Endothelial cell of umbilical vein (primary cell): ENCODE data around the gene GHSR. TPM values are rescaled to one million over a fixed set of nuclear protein-coding genes. Genes with fewer than 3 reads are reported as not detected.

Experiments used
- BruUV-seq: library from RNA; stranded (reverse); fragments of 400-500 nt; replicated peaks from 2 replicates; lab custom pipeline; 2021; lab: Mats Ljungman, UMichigan
- CTCF ChIA-PET: fragments of 300-600, 350-600 bp; sonication (Branson Sonifier 250); formaldehyde crosslinking; loops from one replicate; lab custom pipeline; 2021; ENCODE audit warnings: antibody characterized with exemption, inconsistent platforms; lab: Charles Lee
- POLR2A ChIA-PET: fragments of 300-600, 350-600 bp; sonication (Branson Sonifier 250); formaldehyde crosslinking; loops from one replicate; lab custom pipeline; 2021; ENCODE audit warnings: antibody characterized with exemption, inconsistent platforms; lab: Charles Lee
- DNase-seq: peaks from one replicate; pipeline ENCODE4 v3.0.0-alpha.2; 2011; ENCODE audit warnings: low read depth, low spot score
- FAIRE-seq: peaks from 2 replicates; lab custom pipeline; 2011; peaks lifted over from hg19 to GRCh38; lab: Jason Lieb, UNC
- H2AFZ ChIP-seq: 2 replicates; pipeline ENCODE4 v1.6.0; 2012; ENCODE audit warnings: low read depth, low read length, control low read depth, inconsistent platforms
- H3K27ac ChIP-seq: 2 replicates; pipeline ENCODE4 v1.5.1; 2011; ENCODE audit warnings: low read depth, mild to moderate bottlenecking, control low read depth, low read length, moderate library complexity; ENCODE audit not compliant: insufficient read depth
- H3K27me3 ChIP-seq, 2 experiments: 2 replicates each; pipeline versions ENCODE4 v1.6.0 to v1.6.1; 2011; ENCODE audit warnings: low read length in 2 of 2, mixed read lengths in 1 of 2; ENCODE audit not compliant: control insufficient read depth in 2 of 2, insufficient read depth in 2 of 2
- H3K36me3 ChIP-seq, 2 experiments: 2 replicates in 1 of 2; 3 replicates in 1 of 2; pipeline ENCODE4 v1.5.1; 2011; ENCODE audit warnings: low read length in 2 of 2, mild to moderate bottlenecking in 1 of 2, moderate library complexity in 1 of 2; ENCODE audit not compliant: control insufficient read depth in 2 of 2, insufficient read depth in 2 of 2; ENCODE audit errors: extremely low read depth in 1 of 2
- H3K4me1 ChIP-seq: 3 replicates; pipeline ENCODE4 v1.5.1; 2011; ENCODE audit warnings: mild to moderate bottlenecking, low read length; ENCODE audit not compliant: control insufficient read depth, insufficient read depth; ENCODE audit errors: extremely low read depth
- H3K4me2 ChIP-seq: 2 replicates; pipeline ENCODE4 v1.6.1; 2011; ENCODE audit warnings: low read length, control low read depth, mixed read lengths; ENCODE audit not compliant: insufficient read depth
- H3K4me3 ChIP-seq, 3 experiments: fragments of 200-600 bp in 1 of 3; sonication (generic), shearing (Covaris generic) in 1 of 3; replicated peaks in 1 of 3; 2 replicates each; pipeline ENCODE4 v1.5.1; 2011 to 2016; ENCODE audit warnings: control low read depth in 3 of 3, low read length in 3 of 3, mild to moderate bottlenecking in 2 of 3, inconsistent platforms in 1 of 3, low read depth in 1 of 3, moderate library complexity in 1 of 3; ENCODE audit not compliant: insufficient read depth in 1 of 3
- H3K79me2 ChIP-seq: 2 replicates; pipeline ENCODE4 v1.6.0; 2012; ENCODE audit warnings: low read length, inconsistent platforms; ENCODE audit not compliant: control insufficient read depth, insufficient read depth
- H3K9ac ChIP-seq: replicated peaks from 2 replicates; pipeline ENCODE3; 2011; ENCODE audit warnings: low read length, control low read depth; ENCODE audit not compliant: insufficient read depth; ENCODE audit errors: extremely low read depth
- H3K9me1 ChIP-seq: replicated peaks from 3 replicates; pipeline ENCODE4 v1.6.0; 2011; ENCODE audit warnings: mild to moderate bottlenecking, low read length; ENCODE audit not compliant: control insufficient read depth, insufficient read depth; ENCODE audit errors: extremely low read depth
- H3K9me3 ChIP-seq: replicated peaks from 2 replicates; pipeline ENCODE4 v1.5.1; 2012; ENCODE audit warnings: low read length, inconsistent platforms; ENCODE audit not compliant: control insufficient read depth, insufficient read depth
- H4K20me1 ChIP-seq: replicated peaks from 2 replicates; pipeline ENCODE3; 2011; ENCODE audit warnings: mild to moderate bottlenecking, low read length; ENCODE audit not compliant: control insufficient read depth, insufficient read depth; ENCODE audit errors: extremely low read depth
- EZH2 ChIP-seq: IDR thresholded peaks from 2 replicates; pipeline ENCODE4 v1.6.1; 2012; ENCODE audit warnings: borderline replicate concordance, low read depth, mild to moderate bottlenecking, moderate library complexity, low read length, inconsistent platforms; ENCODE audit not compliant: severe bottlenecking
- FOS ChIP-seq: IDR thresholded peaks from 2 replicates; pipeline ENCODE4 v1.6.1; 2011; ENCODE audit warnings: mild to moderate bottlenecking, low read length, moderate library complexity, borderline replicate concordance; ENCODE audit not compliant: insufficient read depth
- GATA2 ChIP-seq: IDR thresholded peaks from 2 replicates; pipeline ENCODE4 v1.7.0; 2011; ENCODE audit warnings: low read depth, mild to moderate bottlenecking, moderate library complexity, mixed read lengths, low read length; ENCODE audit not compliant: insufficient read length, insufficient read depth
- JUN ChIP-seq: IDR thresholded peaks from 2 replicates; pipeline ENCODE4 v1.6.1; 2011; ENCODE audit warnings: borderline replicate concordance, low read depth; ENCODE audit not compliant: insufficient read length, insufficient read depth
- MYC ChIP-seq: IDR thresholded peaks from one replicate; pipeline ENCODE4 v1.6.1; 2011; ENCODE audit warnings: mild to moderate bottlenecking, low read depth, low read length
- POLR2A ChIP-seq: IDR thresholded peaks from 2 replicates; pipeline ENCODE4 v1.6.1; 2012; ENCODE audit warnings: low read depth, mild to moderate bottlenecking, control low read depth, low read length
- POLR2AphosphoS5 ChIP-seq: IDR thresholded peaks from 2 replicates; pipeline ENCODE4 v1.6.1; 2012; ENCODE audit warnings: low read depth, mild to moderate bottlenecking, control low read depth, low read length, moderate library complexity; ENCODE audit not compliant: insufficient read depth
- dilution Hi-C: fragments of 300-500 bp; cut with MboI; formaldehyde crosslinking; loops from one replicate; pipeline ENCODE4 v1.15.0; 2019; ENCODE audit warnings: low sequenced_read_pairs; ENCODE audit not compliant: extremely low pct_ligation_motif_present
- intact Hi-C: fragments of 100-400 bp; cut with micrococcal nuclease; formaldehyde crosslinking; loops from one replicate; pipeline ENCODE4 v1.10.0; 2022
- polyA plus RNA-seq, 4 experiments: library from polyadenylated mRNA; depleted of rRNA in 3 of 4; stranded (reverse) in 3 of 4; unstranded in 1 of 4; fragments of >200 nt; gene quantifications; 2 replicates each; pipeline versions ENCODE4 v1.2.1 to v1.2.3, GENCODE V29; 2011 to 2012; ENCODE audit warnings: missing spikeins in 1 of 4
- total RNA-seq: library from RNA; stranded (reverse); gene quantifications from 2 replicates; pipeline ENCODE4 v1.2.3, GENCODE V29; 2021
- TF ChIP-seq, protein P1 (sequence below): IDR thresholded peaks from 2 replicates; pipeline ENCODE4 v1.6.1; 2011; ENCODE audit not compliant: insufficient read depth, insufficient read length
- TF ChIP-seq, protein P2 (sequence below), 2 donors: IDR thresholded peaks; 1 replicate in 1 of 2; 2 replicates in 1 of 2; pipeline ENCODE4 v1.5.1; 2011; ENCODE audit warnings: low read length in 2 of 2, mild to moderate bottlenecking in 2 of 2, moderate library complexity in 2 of 2, control low read depth in 1 of 2, inconsistent platforms in 1 of 2, low read depth in 1 of 2; ENCODE audit not compliant: insufficient read depth in 1 of 2; ENCODE audit errors: extremely low read depth in 1 of 2

Gene GHSR
- total and polyA plus RNA-seq, 2 donors (not counting 3 experiments of a cell fraction or from before 2014, with no cell fraction given): not detected

DNA sequence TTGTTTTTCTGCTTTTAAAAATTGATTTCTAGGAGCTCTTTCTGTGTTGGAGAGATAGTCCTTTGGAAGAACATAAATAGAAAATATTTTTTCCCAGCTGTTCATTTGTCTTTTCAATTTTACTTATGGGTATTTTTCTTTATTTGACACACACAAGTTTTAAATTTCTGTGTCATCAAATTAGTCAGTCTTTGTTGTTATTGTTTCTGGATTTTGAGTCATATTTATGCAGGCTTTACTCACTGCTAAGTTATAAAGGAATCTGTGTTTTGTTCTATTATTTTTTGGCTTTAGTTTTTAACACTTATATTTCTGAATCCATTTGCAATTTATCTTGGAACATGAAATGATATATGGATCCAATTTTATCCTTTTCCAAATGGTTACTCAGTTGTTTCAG lies 5.9 kb upstream of the GHSR start:
- peaks cover 6% of the 10 kb centered on the region for H3K4me1 ChIP-seq
- no peak overlapping the region for H3K9ac ChIP-seq
- H3K9me1 ChIP-seq: no peaks in the 10 kb centered on the region
- TF ChIP-seq FOS (peak; percentile 41), EZH2 (no peak)
- H3K4me3 ChIP-seq: no peak overlapping the region
- no peaks in the 10 kb centered on the region for H4K20me1 ChIP-seq
- H3K4me2 ChIP-seq: no peak overlapping the region
- no peak overlapping the region for H3K27ac ChIP-seq
- H3K9me3 ChIP-seq: no peaks in the 10 kb centered on the region
- no peaks in the 10 kb centered on the region for H3K79me2 ChIP-seq
- H3K27me3 ChIP-seq: peaks cover 7 to 19% of the 10 kb centered on the region in 2 experiments
- H2AFZ ChIP-seq: no peak overlapping the region
- no peak for FAIRE-seq
- H3K36me3 ChIP-seq: no peaks in the 10 kb centered on the region
- DNase-seq: no peak
- dilution Hi-C loops (no loop called here), intact Hi-C loops (no loop called here)
- no TSS peak for BruUV-seq
- ChIA-PET POLR2A (no interaction called here), CTCF (no interaction called here)

GRCh38 chr3:172449466-172450149 lies 1.4 kb upstream of the GHSR start:
- ChIA-PET POLR2A (no interaction called here), CTCF (interaction anchor here (2.6 kb wide), 1 partner anchor 11 kb away, joined by 6 read pairs; no protein-coding TSS in a partner anchor)
- H3K79me2 ChIP-seq: no peaks in the 10 kb centered on the region
- peak overlapping the region; percentile 8 for H3K4me2 ChIP-seq
- peaks cover 39 to 63% of the 10 kb centered on the region in 2 experiments for H3K27me3 ChIP-seq
- no TSS peak for BruUV-seq
- TF ChIP-seq MYC: no peak
- no peak for TF ChIP-seq POLR2AphosphoS5
- no peak for TF ChIP-seq EZH2
- no peak for TF ChIP-seq JUN
- no peak for TF ChIP-seq POLR2A
- no peak for TF ChIP-seq FOS
- TF ChIP-seq, protein P1, sequence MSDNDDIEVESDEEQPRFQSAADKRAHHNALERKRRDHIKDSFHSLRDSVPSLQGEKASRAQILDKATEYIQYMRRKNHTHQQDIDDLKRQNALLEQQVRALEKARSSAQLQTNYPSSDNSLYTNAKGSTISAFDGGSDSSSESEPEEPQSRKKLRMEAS: no peak
- TF ChIP-seq GATA2: no peak
- TF ChIP-seq, protein P2, sequence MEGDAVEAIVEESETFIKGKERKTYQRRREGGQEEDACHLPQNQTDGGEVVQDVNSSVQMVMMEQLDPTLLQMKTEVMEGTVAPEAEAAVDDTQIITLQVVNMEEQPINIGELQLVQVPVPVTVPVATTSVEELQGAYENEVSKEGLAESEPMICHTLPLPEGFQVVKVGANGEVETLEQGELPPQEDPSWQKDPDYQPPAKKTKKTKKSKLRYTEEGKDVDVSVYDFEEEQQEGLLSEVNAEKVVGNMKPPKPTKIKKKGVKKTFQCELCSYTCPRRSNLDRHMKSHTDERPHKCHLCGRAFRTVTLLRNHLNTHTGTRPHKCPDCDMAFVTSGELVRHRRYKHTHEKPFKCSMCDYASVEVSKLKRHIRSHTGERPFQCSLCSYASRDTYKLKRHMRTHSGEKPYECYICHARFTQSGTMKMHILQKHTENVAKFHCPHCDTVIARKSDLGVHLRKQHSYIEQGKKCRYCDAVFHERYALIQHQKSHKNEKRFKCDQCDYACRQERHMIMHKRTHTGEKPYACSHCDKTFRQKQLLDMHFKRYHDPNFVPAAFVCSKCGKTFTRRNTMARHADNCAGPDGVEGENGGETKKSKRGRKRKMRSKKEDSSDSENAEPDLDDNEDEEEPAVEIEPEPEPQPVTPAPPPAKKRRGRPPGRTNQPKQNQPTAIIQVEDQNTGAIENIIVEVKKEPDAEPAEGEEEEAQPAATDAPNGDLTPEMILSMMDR (IDR thresholded peaks at IDR 0.05; ENCODE audit: extremely low read depth in 1 of 2, insufficient read depth in 1 of 2, low read depth in 1 of 2, low read length in 2 of 2): no peak
- no peak overlapping the region for H3K9ac ChIP-seq
- H3K4me1 ChIP-seq: peaks cover 6% of the 10 kb centered on the region
- H3K9me1 ChIP-seq: no peaks in the 10 kb centered on the region
- intact Hi-C loops (no loop called here), dilution Hi-C loops (no loop called here)
- no peak overlapping the region for H2AFZ ChIP-seq
- no peaks in the 10 kb centered on the region for H3K36me3 ChIP-seq
- no peak overlapping the region for H3K27ac ChIP-seq
- H3K9me3 ChIP-seq: no peaks in the 10 kb centered on the region
- no peaks in the 10 kb centered on the region for H4K20me1 ChIP-seq
- DNase-seq: peak; percentile 46
- H3K4me3 ChIP-seq: no peak overlapping the region
- FAIRE-seq: peak; percentile 72
